ENCODE measurements around the gene PRRX2.

- TF ChIP-seq EP300 (IDR thresholded peaks at IDR 0.05), result no peak
- no peak for TF ChIP-seq CTCF (IDR thresholded peaks at IDR 0.05)
- TF ChIP-seq POLR2A (IDR thresholded peaks at IDR 0.05), result no peak
Observed at GRCh38 chr9:129639034-129639630, 26.3 kb upstream of the PRRX2 start.
